ENCODE results near the gene CLDN14.

GRCh38 chr21:36513430-36513829, 33.5 kb upstream of the CLDN14 start:
- no peak for TF ChIP-seq FOXK2 (IDR thresholded peaks at IDR 0.05)
- TF ChIP-seq ZNF384 (IDR thresholded peaks at IDR 0.05) = no peak
- no peak for TF ChIP-seq ELF4 (IDR thresholded peaks at IDR 0.05)
- TF ChIP-seq PKNOX1 (IDR thresholded peaks at IDR 0.05) = no peak
- TF ChIP-seq FOXA1 (IDR thresholded peaks at IDR 0.05) = no peak
- no peak for TF ChIP-seq NFRKB (IDR thresholded peaks at IDR 0.05)
- no peak for TF ChIP-seq CTBP1 (IDR thresholded peaks at IDR 0.05; ENCODE audit: borderline replicate concordance)
- no peak for TF ChIP-seq SUZ12 (IDR thresholded peaks at IDR 0.05)
- TF ChIP-seq HDGF (IDR thresholded peaks at IDR 0.05; ENCODE audit: borderline replicate concordance) = no peak
- TF ChIP-seq SP1 (IDR thresholded peaks at IDR 0.05) = no peak

All from HEK293T (cell line).